Motor neuron (in vitro differentiated cells): ENCODE results near the gene DEDD2. TPM values are rescaled to one million over a fixed set of nuclear protein-coding genes. Genes with fewer than 3 reads are reported as not detected.

Experiments
- ATAC-seq, 8 experiments: fragments of 200-7000 bp; cut with Tn5 transposase; replicated peaks in 6 of 8; 2 replicates each; pipeline ENCODE4 v1.8.0; 2021; ENCODE audit warnings: mild to moderate bottlenecking in 8 of 8, moderate library complexity in 8 of 8
- H3K27ac ChIP-seq, 2 donors: fragments of 250-450 bp; sonication (Bioruptor Pico); 2 replicates each; pipeline ENCODE4 v1.9.0; 2021; ENCODE audit warnings: antibody characterized with exemption in 2 of 2, mild to moderate bottlenecking in 2 of 2, moderate library complexity in 1 of 2
- H3K4me1 ChIP-seq, 2 donors: fragments of 250-450 bp; sonication (Bioruptor Pico); replicated peaks in 1 of 2; 2 replicates each; pipeline ENCODE4 v1.6.1; 2021; ENCODE audit warnings: antibody characterized with exemption in 2 of 2, mild to moderate bottlenecking in 2 of 2, moderate library complexity in 1 of 2
- H3K4me3 ChIP-seq, 5 donors: fragments of 250-450 bp; sonication (Bioruptor Pico); 2 replicates each; pipeline ENCODE4 v1.9.0; 2021; ENCODE audit warnings: antibody characterized with exemption in 5 of 5, mild to moderate bottlenecking in 5 of 5, moderate library complexity in 4 of 5
- WGBS, 10 experiments: fragments of 450-650 bp; shearing (Covaris generic); methylation state at CpG; one replicate each; pipeline ENCODE4 v1.0.0; 2022; 5-methylcytosine and 5-hydroxymethylcytosine counted together
- in situ Hi-C, 9 experiments: fragments of 400-800 bp; cut with MboI; loops; one replicate each; pipeline ENCODE4 v1.15.0; 2021; ENCODE audit warnings: low sequenced_read_pairs in 9 of 9, low pct_unique_long_range_greater_than_20kb in 2 of 9; ENCODE audit not compliant: unreplicated experiment in 9 of 9
- total RNA-seq, 8 experiments: library from RNA; unstranded; fragments of 300-600 nt; gene quantifications; 2 replicates each; pipeline versions ENCODE4 v1.2.3 to v1.2.4, GENCODE V29; 2022

DEDD2 gene
- total RNA-seq, 8 experiments from 2014 or later = 17.9 to 35.9 (median 24.7) TPM

DNA sequence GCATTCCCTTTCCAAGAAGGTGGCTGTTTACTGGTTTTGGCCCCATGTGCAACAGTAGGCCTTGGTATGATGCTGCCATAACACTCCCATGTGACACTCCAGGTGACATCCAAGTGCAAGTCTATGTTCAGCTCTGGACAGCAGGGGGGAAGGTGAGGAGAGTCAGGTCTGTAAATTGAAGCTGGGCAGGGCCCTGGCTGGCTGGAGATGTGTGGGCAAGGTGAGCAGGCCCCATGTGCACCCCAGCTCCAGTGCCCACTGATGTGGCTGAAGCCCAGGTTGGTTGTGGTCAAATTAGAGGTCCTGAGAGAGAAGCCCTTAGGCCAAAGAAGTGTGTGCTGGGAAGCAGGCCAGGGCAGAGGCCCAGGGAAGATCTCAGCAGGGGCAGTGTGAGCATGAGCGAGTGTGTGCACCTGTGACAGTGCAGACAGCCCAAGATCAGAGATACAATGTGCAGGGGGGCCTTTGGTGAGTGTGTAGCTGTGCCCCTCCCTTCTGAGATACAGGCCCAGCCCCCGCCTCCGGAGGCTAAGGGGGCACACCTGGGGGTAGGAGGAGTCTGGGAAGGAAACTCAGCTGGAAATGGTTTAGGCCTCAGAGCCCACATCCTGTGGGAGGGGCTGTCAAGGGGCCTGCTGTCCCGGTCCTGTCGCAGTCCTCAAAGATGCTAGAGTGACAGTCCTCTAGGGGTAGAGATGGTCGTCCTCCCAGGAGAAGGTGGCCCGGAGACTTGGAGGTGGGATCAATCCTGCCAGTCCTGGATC lies 18.6 kb downstream of the DEDD2 start:
- 40 to 69% (median 63%) methylated on average over 1 to 3 of the region's 7 CpGs; no CpG with 5 or more reads in 6 of the 10 experiments for WGBS, 10 experiments
- peak in 5 of 8 experiments; percentile 17 to 56 (median 32) for ATAC-seq
- no peak overlapping the region for H3K4me3 ChIP-seq
- no peaks in the 10 kb centered on the region for H3K4me1 ChIP-seq
- in situ Hi-C loops = loop anchor here in 1 of 9 experiments (10.0 kb wide), 1 partner anchor 74 kb away; no protein-coding TSS in a partner anchor
- H3K27ac ChIP-seq = no peak overlapping the region

- in situ Hi-C loops = loop anchor here in 1 of 9 experiments (10.0 kb wide), 1 partner anchor 73 kb away; no protein-coding TSS in a partner anchor
- no peaks in the 10 kb centered on the region for H3K4me1 ChIP-seq
- WGBS, 10 experiments = 0 to 39% methylated on average over 1 to 2 of the region's 5 CpGs; no CpG with 5 or more reads in 8 of the 10 experiments
- H3K4me3 ChIP-seq = no peak overlapping the region
- no peak overlapping the region for H3K27ac ChIP-seq
- ATAC-seq = no peak
These were observed 20.1 kb downstream of the DEDD2 start for GRCh38 chr19:42197375-42197817.

GRCh38 chr19:42196011-42197001 lies 21.2 kb downstream of the DEDD2 start:
- no peaks in the 10 kb centered on the region for H3K4me1 ChIP-seq
- WGBS, 10 experiments = 80 to 100% (median 96%) methylated on average over 1 to 9 of the region's 47 CpGs; no CpG with 5 or more reads in 3 of the 10 experiments
- no peak overlapping the region for H3K4me3 ChIP-seq
- H3K27ac ChIP-seq = no peak overlapping the region
- in situ Hi-C loops = loop anchor here in 1 of 9 experiments (10.0 kb wide), 1 partner anchor 72 kb away; no protein-coding TSS in a partner anchor
- peak in 4 of 8 experiments; percentile 7 to 56 (median 14) for ATAC-seq

DNA sequence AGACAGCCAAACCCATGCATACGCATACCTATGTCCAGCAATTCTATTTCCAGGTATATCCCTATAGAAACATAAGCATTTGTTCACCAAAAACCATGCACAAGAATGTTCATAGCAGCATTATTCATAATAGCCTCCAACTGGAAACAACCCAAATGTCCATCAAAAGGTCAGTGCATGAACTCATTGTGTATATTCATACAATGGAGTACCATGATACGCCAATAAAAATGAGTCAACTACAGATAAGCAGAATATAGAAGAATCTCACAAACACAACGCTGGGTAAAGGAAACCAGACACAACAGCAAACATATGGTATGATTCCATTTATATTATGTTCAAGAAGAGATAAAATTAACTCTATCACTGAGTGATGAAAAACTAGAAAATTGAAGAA lies 23.8 kb downstream of the DEDD2 start:
- Histone ChIP-seq H3K27ac (no peak overlapping the region), H3K4me3 (no peak overlapping the region), H3K4me1 (no peaks in the 10 kb centered on the region)
- in situ Hi-C loops = loop anchor here in 1 of 9 experiments (10.0 kb wide), 1 partner anchor 69 kb away; no protein-coding TSS in a partner anchor
- no peak for ATAC-seq
- 50 to 100% (median 83%) methylated on average over 1 to 3 of the region's 3 CpGs for WGBS, 10 experiments

- 67 to 100% (median 88%) methylated on average over 1 of the region's 1 CpG; no CpG with 5 or more reads in 3 of the 10 experiments for WGBS, 10 experiments
- no peaks in the 10 kb centered on the region for H3K4me1 ChIP-seq
- in situ Hi-C loops = loop anchor here in 1 of 9 experiments (10.0 kb wide), 1 partner anchor 68 kb away; no protein-coding TSS in a partner anchor
- no peak for ATAC-seq
- no peak overlapping the region for H3K4me3 ChIP-seq
- H3K27ac ChIP-seq = no peak overlapping the region
These were observed 24.2 kb downstream of the DEDD2 start for GRCh38 chr19:42193294-42193693.

- Histone ChIP-seq H3K4me1 (no peaks in the 10 kb centered on the region), H3K4me3 (no peak overlapping the region), H3K27ac (no peak overlapping the region)
- in situ Hi-C loops = loop anchor here in 1 of 9 experiments (10.0 kb wide), 1 partner anchor 67 kb away; no protein-coding TSS in a partner anchor
- 0 to 70% (median 33%) methylated on average over 1 to 3 of the region's 3 CpGs for WGBS, 10 experiments
- ATAC-seq = peak in 7 of 8 experiments; percentile 25 to 93 (median 70)
These were observed 25.6 kb downstream of the DEDD2 start for GRCh38 chr19:42191855-42192254.

- in situ Hi-C loops = loop anchor here in 1 of 9 experiments (10.0 kb wide), 1 partner anchor 67 kb away; no protein-coding TSS in a partner anchor
- Histone ChIP-seq H3K4me1 (no peaks in the 10 kb centered on the region), H3K4me3 (no peak overlapping the region), H3K27ac (no peak overlapping the region)
- no peak for ATAC-seq
- 67 to 100% methylated on average over 1 of the region's 1 CpG; no CpG with 5 or more reads in 8 of the 10 experiments for WGBS, 10 experiments
These were observed 26.1 kb downstream of the DEDD2 start for GRCh38 chr19:42191330-42191729.

DNA sequence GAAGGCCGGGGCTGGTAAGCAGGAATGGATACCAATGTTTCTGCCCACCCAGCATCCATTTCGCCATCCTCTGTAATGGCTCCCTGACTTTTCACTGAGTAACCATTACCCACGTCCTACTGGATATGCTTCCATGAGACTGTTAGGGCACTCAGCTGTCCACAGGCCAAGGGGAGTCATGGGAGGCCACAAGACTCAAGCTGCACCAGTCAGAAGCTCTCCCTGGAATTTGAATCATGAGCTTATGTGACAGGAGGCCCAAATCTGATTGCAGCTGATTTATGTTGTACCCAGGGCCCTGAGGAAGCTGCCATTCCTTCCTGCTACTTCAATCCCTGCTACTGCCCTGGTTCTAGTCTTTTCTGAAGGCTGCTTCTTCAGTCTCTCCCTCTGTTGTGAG lies 28.3 kb downstream of the DEDD2 start:
- ATAC-seq = peak in 1 of 8 experiments; percentile 33
- no peak overlapping the region for H3K4me3 ChIP-seq
- peaks cover 0 to 1% of the 10 kb centered on the region in 2 donors for H3K4me1 ChIP-seq
- in situ Hi-C loops = loop anchor here in 2 of 9 experiments (10.0 kb wide), 2 partner anchors 54 to 64 kb away; partner anchors contain the start of gene POU2F2 (in 1 of the 2)
- H3K27ac ChIP-seq = no peak overlapping the region
- 90 to 100% methylated on average over 1 to 2 of the region's 3 CpGs; no CpG with 5 or more reads in 8 of the 10 experiments for WGBS, 10 experiments

DNA sequence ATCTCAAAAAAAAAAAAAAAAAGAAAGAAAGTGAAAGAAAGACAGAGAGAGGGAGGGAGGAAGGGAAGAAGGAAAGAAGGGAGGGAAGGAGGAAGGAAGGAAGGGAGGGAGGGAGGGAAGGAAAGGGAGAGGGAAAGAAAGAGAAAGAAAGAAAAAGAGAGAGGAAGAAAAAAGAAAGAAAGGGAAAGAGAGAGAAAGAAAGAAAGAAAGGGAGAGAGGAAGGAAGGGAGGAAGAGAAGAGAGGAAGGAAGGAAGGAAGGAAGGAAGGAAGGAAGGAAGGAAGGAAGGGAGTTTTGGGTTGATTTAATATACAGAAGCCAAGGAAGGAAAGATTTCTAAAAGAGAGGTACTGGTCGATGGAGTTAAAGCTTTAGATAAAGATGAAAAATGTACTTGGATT lies 28.8 kb downstream of the DEDD2 start:
- H3K4me1 ChIP-seq = peaks cover 0 to 3% of the 10 kb centered on the region in 2 donors
- in situ Hi-C loops = loop anchor here in 2 of 9 experiments (10.0 kb wide), 2 partner anchors 54 to 64 kb away; partner anchors contain the start of gene POU2F2 (in 1 of the 2)
- H3K4me3 ChIP-seq = no peak overlapping the region
- 40% methylated on average over 1 of the region's 1 CpG; no CpG with 5 or more reads in 9 of the 10 experiments for whole genome bisulfite sequencing, 10 experiments
- no peak for ATAC-seq
- no peak overlapping the region for H3K27ac ChIP-seq

DNA sequence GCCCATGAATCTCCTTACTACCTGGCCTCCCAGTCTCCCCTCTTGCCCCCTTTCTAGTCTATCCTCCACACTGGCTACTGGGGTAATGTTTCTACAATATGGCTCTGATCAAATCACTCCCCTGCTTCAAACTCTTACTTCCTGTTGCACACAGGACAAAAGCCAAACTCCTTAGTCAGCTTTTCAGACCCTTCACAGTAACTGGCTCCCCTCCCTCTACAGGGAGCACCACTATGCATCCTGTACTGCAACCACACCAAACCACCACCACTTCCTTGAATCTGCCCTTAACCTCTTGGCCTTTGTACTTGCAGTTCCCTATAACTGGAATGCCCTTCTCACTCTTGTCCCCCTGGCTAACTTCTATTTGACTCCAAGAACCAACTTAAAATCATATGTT lies 32.2 kb downstream of the DEDD2 start:
- H3K4me1 ChIP-seq = peaks cover 0 to 7% of the 10 kb centered on the region in 2 donors
- H3K27ac ChIP-seq = no peak overlapping the region
- ATAC-seq = no peak
- in situ Hi-C loops = loop anchor here in 2 of 9 experiments (10.0 kb wide), 2 partner anchors 50 to 60 kb away; partner anchors contain the start of gene POU2F2 (in 1 of the 2)
- no peak overlapping the region for H3K4me3 ChIP-seq

DNA sequence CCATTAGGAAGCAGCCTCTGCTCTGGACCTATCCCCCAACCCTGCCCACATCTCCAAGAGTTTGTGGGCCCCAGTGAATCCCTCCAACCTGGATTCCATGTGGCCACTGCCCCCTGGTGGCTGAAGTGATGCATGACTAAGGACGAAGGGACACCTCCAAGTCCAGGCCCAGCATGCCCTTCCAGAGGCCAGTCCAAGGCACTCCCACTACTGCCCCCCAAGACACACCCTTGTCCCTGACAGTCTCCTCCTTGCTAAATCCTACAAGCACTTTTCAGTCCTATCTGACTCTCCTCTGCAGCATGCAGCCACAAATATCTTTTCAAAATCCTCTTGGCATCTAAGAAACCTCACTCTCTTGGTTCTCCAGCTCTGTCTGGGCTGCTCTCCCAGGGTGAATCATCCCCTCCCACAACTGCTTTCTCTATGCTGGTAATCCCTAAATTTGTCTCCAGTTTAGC lies 33.0 kb downstream of the DEDD2 start:
- peak; percentile 76 to 96 (median 82) for ATAC-seq
- H3K27ac ChIP-seq = no peak overlapping the region
- WGBS, 10 experiments = 0% methylated on average over 1 of the region's 1 CpG; no CpG with 5 or more reads in 9 of the 10 experiments
- in situ Hi-C loops = loop anchor here in 2 of 9 experiments (10.0 kb wide), 2 partner anchors 50 to 60 kb away; partner anchors contain the start of gene POU2F2 (in 1 of the 2)
- H3K4me1 ChIP-seq = peaks cover 5 to 15% of the 10 kb centered on the region in 2 donors
- no peak overlapping the region for H3K4me3 ChIP-seq
